BLaER1 treated with 17β-estradiol and CSF1 and Interleukin-3, amounts not matched to agents 10 nM and 100 nM (cell line): Measurements from ENCODE around the gene IFNK.

Experiments
- H3K27ac ChIP-seq, 11 experiments: shearing (Covaris generic); formaldehyde crosslinking; 2 replicates each; pipeline ENCODE4 v1.8.1; 2022
- H3K27me3 ChIP-seq, 11 experiments: shearing (Covaris generic); formaldehyde crosslinking; 2 replicates each; pipeline ENCODE4 v1.8.1; 2022
- H3K36me3 ChIP-seq, 11 experiments: shearing (Covaris generic); formaldehyde crosslinking; 2 replicates each; pipeline ENCODE4 v1.8.1; 2022
- H3K4me1 ChIP-seq, 10 experiments: shearing (Covaris generic); formaldehyde crosslinking; 2 replicates each; pipeline ENCODE4 v1.8.1; 2022
- H3K4me2 ChIP-seq, 11 experiments: shearing (Covaris generic); formaldehyde crosslinking; 2 replicates each; pipeline ENCODE4 v1.8.1; 2022
- H3K4me3 ChIP-seq, 10 experiments: shearing (Covaris generic); formaldehyde crosslinking; 2 replicates each; pipeline ENCODE4 v1.8.1; 2022
- H3K9ac ChIP-seq, 11 experiments: shearing (Covaris generic); formaldehyde crosslinking; 2 replicates each; pipeline ENCODE4 v1.8.1; 2022
- H3K9me3 ChIP-seq, 11 experiments: shearing (Covaris generic); formaldehyde crosslinking; replicated peaks in 1 of 11; 2 replicates each; pipeline ENCODE4 v1.8.1; 2022
- H4K20me1 ChIP-seq, 11 experiments: shearing (Covaris generic); formaldehyde crosslinking; 2 replicates each; pipeline ENCODE4 v1.8.1; 2022
- Cebpa-rat ChIP-seq, 11 experiments: shearing (Covaris generic); IDR thresholded peaks; 2 replicates each; pipeline ENCODE4 v1.8.1; 2022

IFNK gene

DNA sequence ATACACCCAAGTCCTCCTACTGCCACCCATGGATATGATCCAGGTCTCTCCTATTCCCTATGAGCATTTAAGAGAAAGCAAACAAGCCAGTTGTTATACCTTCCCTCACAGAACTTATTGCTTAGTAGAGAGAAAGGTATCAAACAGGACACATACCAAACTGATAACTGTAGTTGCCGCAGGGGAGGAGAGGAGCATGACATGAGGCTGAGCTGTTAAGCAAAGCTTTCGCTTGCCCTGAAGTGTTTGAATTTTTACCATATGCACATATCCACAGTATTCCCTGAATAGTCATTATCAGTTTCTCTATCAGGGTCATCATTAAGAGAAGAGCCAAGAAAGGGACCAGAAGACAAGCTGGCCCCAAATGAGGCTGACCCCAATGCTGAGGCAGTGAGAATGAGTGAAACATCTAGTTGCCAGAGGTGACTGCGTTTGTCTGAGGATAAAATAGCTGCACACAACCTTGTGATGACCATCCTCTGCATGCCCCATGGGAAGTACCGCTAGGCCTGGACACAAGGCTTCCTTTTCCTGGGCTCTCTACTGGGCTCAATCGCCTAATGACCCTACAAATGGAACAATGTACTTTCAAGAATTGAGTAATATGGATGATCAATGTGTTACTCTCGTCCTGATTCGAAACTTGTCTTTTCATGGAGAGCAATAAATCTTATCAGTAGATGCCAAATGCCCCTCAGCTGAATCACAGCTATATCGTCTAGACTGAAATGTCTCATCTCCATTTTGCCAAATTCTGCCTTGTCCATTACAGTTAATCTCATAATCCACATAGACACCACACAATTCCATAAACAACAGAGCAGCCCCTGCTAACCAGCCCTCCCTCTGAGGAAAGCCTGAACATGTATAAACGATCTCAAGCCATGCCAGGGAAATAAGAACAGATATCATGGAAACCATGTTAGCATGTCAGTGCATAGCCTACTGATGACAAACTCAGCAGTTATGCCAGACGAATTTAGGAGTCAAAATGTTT lies 4.3 kb upstream of the IFNK start:
- H3K27ac ChIP-seq, result no peak overlapping the region
- H3K36me3 ChIP-seq, result peaks cover 0 to 65% (median 0%) of the 10 kb centered on the region in 11 experiments; a peak in 3 of 22 replicates

DNA sequence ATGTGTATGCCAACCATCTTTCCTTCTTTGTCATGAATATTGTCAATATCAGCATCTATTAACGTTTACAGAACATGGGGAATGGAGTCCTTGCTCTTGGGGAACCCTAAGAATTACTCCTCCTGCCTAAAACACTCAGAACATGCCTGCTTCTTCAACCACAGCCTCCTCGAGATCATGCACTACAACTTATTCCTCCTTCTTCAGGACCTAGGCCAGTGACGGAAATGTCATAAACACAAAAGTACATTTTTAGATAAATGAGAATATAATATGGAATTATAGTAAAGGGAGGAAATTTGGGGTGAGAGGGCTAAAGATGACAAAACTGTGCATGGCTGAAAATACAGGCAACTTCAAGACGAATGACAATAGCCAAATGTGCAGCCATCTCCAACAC lies 3.1 kb upstream of the IFNK start:
- H3K27ac ChIP-seq, result no peak overlapping the region
- H3K36me3 ChIP-seq, result peaks cover 0 to 65% (median 0%) of the 10 kb centered on the region in 11 experiments; a peak in 3 of 22 replicates
- H3K4me1 ChIP-seq, result peaks cover 0 to 16% (median 3%) of the 10 kb centered on the region in 10 experiments; a peak in 7 of 20 replicates
- no peak overlapping the region for H3K4me3 ChIP-seq
- no peaks in the 10 kb centered on the region for H3K27me3 ChIP-seq
- H4K20me1 ChIP-seq, result peaks cover 0 to 98% (median 0%) of the 10 kb centered on the region in 11 experiments; a peak in 2 of 22 replicates
- TF ChIP-seq Cebpa-rat (IDR thresholded peaks at IDR 0.05), result no peak
- H3K9ac ChIP-seq, result no peak overlapping the region
- no peaks in the 10 kb centered on the region for H3K9me3 ChIP-seq
- no peak overlapping the region for H3K4me2 ChIP-seq

More for the DNA sequence above, 4.3 kb upstream of the IFNK start:
- no peak for TF ChIP-seq Cebpa-rat (IDR thresholded peaks at IDR 0.05)
- Histone ChIP-seq H3K9me3 (no peaks in the 10 kb centered on the region), H3K27me3 (no peaks in the 10 kb centered on the region), H3K4me3 (no peak overlapping the region), H4K20me1 (peaks cover 0 to 98% (median 0%) of the 10 kb centered on the region in 11 experiments; a peak in 3 of 22 replicates), H3K4me1 (peaks cover 0 to 4% (median 0%) of the 10 kb centered on the region in 10 experiments; a peak in 5 of 20 replicates), H3K9ac (no peak overlapping the region), H3K4me2 (no peak overlapping the region)

DNA sequence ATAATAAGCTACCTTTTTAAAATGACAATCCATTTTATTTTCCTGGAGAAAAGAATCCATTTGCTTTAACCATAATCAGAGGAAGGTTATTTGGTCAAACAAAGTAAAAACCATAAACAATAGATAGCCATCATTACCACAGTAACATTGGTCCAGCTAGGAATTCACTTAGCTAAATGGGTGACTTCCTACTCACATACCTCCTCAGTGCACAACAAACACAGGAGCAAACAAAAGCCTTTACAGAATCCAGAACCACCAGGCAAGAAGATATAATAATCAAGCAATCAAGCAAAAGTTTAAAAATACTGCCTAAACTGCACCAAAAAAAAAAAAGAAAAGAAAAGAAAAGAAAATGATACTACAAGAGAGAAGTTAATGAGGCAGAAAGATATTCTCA lies 949 bp upstream of the IFNK start:
- H3K27ac ChIP-seq, result no peak overlapping the region
- no peak for TF ChIP-seq Cebpa-rat (IDR thresholded peaks at IDR 0.05)
- H3K4me2 ChIP-seq, result no peak overlapping the region
- no peak overlapping the region for H3K9ac ChIP-seq
- H3K9me3 ChIP-seq, result no peaks in the 10 kb centered on the region
- peaks cover 6 to 16% (median 10%) of the 10 kb centered on the region in 11 experiments; a peak in 18 of 22 replicates for H3K27me3 ChIP-seq
- no peak overlapping the region for H3K4me3 ChIP-seq
- peaks cover 0 to 84% (median 0%) of the 10 kb centered on the region in 11 experiments; a peak in 2 of 22 replicates for H4K20me1 ChIP-seq
- H3K36me3 ChIP-seq, result peaks cover 0 to 48% (median 0%) of the 10 kb centered on the region in 11 experiments; a peak in 2 of 22 replicates
- peaks cover 6 to 37% (median 11%) of the 10 kb centered on the region in 10 experiments; a peak in 19 of 20 replicates for H3K4me1 ChIP-seq

DNA sequence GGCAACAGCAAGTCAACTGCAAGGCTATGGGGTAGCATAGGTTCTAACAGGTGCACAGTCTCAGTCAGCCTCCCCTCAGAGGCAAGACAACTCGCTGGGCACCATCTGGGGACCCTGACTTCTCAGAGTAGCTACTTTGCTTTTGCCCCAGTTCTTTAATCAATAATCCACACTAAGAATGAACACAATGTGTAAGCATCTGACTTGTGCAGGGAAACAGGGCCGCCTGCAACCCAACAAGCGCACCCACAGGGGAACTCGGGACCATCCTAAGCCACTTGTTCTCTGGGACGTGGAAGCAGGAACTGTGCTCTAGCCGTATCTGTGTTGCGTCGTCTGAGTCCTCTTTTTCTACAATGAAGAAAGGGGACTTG lies 3.6 kb downstream of the IFNK start:
- Histone ChIP-seq H3K27me3 (peaks cover 6 to 16% (median 11%) of the 10 kb centered on the region in 11 experiments; a peak in 18 of 22 replicates), H3K9ac (peak overlapping the region in 9 of 11 experiments; percentile 74 to 93 (median 80); a peak in 12 of 22 replicates), H3K9me3 (no peaks in the 10 kb centered on the region)

DNA sequence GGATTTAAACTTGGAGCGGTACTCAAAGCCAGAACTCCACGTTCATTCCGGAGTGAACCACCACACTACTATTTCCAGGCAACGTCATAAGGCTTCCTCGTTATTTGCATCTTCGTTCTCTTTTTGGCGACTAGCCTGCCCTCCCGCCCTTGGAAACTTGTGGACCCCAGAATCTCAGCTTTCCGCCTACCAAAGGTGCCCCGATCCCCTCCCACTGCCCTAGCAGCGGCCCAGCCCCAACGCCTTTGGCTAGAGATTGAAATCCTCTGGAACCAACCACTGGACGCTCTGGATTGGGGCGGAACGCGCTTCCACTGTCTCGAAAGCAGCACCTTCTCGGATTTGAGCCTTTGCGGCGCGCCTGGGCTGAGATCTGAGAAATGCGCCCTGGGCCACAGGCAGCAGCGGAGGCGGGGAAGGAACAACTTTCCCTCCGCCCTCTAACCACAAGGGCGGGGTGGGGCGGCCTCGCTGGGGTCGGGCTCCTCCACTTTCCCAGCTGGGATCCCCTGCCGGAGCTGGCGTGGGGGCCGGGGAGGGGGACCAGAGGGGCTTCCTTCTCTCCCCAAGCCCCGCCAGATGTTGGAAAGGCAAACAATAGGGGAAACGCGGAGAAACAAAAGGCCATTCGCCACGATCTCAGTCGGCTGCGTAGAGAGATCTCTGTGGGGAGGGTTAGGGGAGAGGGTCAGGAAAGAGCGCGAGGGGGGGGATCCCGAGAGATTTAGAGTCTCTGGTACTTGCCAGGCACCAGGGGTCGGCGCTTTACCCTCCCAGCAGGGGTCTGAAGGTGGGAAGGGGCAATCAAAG lies 4.2 kb downstream of the IFNK start:
- Histone ChIP-seq H3K9me3 (no peaks in the 10 kb centered on the region), H3K4me3 (peak overlapping the region; percentile 74 to 85 (median 78)), H3K9ac (peak overlapping the region; percentile 67 to 93 (median 79)), H3K36me3 (peaks cover 0 to 19% (median 0%) of the 10 kb centered on the region in 11 experiments; a peak in 2 of 22 replicates), H3K4me1 (peaks cover 6 to 67% (median 14%) of the 10 kb centered on the region in 10 experiments; a peak in 19 of 20 replicates), H3K4me2 (peak overlapping the region; percentile 76 to 99 (median 95)), H4K20me1 (peaks cover 0 to 34% (median 0%) of the 10 kb centered on the region in 11 experiments; a peak in 2 of 22 replicates), H3K27me3 (peaks cover 6 to 16% (median 11%) of the 10 kb centered on the region in 11 experiments; a peak in 18 of 22 replicates), H3K27ac (peak overlapping the region; percentile 51 to 93 (median 66))
- TF ChIP-seq Cebpa-rat (IDR thresholded peaks at IDR 0.05), result no peak

More for the DNA sequence above, 3.6 kb downstream of the IFNK start:
- peaks cover 6 to 62% (median 14%) of the 10 kb centered on the region in 10 experiments; a peak in 19 of 20 replicates for H3K4me1 ChIP-seq
- H3K27ac ChIP-seq, result peak overlapping the region in 3 of 11 experiments; percentile 70 to 93 (median 90); a peak in 5 of 22 replicates
- H4K20me1 ChIP-seq, result peaks cover 0 to 40% (median 0%) of the 10 kb centered on the region in 11 experiments; a peak in 2 of 22 replicates
- peaks cover 0 to 19% (median 0%) of the 10 kb centered on the region in 11 experiments; a peak in 2 of 22 replicates for H3K36me3 ChIP-seq
- H3K4me3 ChIP-seq, result peak overlapping the region; percentile 74 to 85 (median 78)
- no peak for TF ChIP-seq Cebpa-rat (IDR thresholded peaks at IDR 0.05)
- H3K4me2 ChIP-seq, result peak overlapping the region; percentile 76 to 99 (median 95)

DNA sequence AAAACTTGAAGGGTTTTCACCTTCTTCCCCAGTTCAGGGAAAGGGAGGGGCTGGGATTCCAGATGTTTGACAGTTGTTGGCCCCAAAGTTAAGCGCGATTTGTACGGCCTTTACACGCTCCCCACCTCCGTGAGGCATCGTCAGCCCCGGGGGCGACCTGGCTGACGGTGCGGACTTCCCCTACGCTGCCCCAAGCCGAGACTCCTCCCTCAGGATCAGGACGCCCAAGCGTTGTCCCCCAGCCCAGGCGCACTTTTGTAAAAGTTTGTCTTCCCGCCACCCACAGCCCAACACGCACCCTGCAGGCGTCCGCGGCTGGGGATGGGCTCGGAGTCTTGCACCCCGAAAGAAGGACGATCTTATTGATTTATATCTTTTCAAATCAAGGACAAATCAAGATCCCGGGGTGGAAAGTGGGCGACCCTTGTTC lies 4.8 kb downstream of the IFNK start:
- TF ChIP-seq Cebpa-rat (IDR thresholded peaks at IDR 0.05), result no peak
- Histone ChIP-seq H3K27me3 (peaks cover 6 to 16% (median 11%) of the 10 kb centered on the region in 11 experiments; a peak in 18 of 22 replicates), H3K27ac (peak overlapping the region; percentile 51 to 93 (median 66)), H3K36me3 (peaks cover 0 to 16% (median 0%) of the 10 kb centered on the region in 11 experiments; a peak in 2 of 22 replicates), H4K20me1 (peaks cover 0 to 28% (median 0%) of the 10 kb centered on the region in 11 experiments; a peak in 2 of 22 replicates), H3K4me1 (peaks cover 8 to 73% (median 16%) of the 10 kb centered on the region in 10 experiments), H3K9ac (peak overlapping the region; percentile 67 to 93 (median 79)), H3K4me2 (peak overlapping the region; percentile 76 to 99 (median 95)), H3K9me3 (no peaks in the 10 kb centered on the region), H3K4me3 (peak overlapping the region; percentile 74 to 85 (median 78))

DNA sequence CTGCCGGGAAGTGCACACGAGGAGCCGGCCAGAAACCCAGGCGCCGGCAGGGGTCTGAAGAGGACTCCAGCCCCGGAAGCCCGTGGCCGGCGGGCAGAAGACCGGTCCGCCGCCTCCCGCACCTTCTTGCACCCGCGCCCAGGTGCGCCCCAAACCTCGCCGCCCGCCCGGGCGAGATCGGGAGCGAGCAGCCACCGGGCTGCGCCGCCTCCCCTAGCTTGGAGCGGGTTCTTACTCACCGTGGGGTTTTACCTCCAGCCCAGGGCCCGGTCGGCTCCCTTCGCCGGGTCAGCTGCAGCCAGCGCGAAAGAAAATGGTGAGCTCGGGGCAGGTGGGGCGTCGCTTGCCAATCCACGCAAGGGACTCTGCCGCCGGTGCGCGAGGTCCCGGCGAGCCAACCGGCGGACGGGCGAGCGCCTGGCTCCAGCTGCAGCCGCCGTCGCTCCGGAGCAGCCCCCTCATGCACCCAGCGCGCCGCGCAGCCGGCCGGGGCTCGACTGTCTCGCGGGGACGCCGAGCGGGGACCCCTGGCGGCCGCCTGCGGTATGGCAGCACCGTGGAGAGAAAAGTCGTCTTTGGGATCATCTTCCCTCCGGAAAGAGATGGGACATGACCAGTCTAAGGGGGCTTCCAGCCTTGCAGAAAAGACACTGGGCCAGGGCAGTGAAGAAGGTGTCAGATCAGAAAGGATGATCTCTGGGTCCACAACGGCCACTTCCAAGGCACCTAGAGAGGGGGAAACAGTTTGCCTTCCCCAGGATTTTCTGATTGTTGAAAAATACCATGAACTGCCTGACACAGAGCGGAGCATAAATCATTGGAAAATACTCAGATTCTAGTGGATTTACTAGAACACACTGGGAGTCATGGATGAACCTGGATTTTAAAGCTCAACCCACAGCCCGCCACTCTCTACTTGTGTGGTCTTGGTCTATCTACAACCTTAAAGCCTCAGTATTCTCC lies 5.5 kb downstream of the IFNK start, which contains the start of gene MOB3B:
TSS of gene MOB3B (minus strand) at position 499 of the 963 bp plus-strand sequence. CDS start 74,264 bp downstream, outside the sequence.
- no peaks in the 10 kb centered on the region for H3K9me3 ChIP-seq
- H3K36me3 ChIP-seq, result peaks cover 0 to 9% (median 0%) of the 10 kb centered on the region in 11 experiments; a peak in 2 of 22 replicates
- peaks cover 0 to 21% (median 0%) of the 10 kb centered on the region in 11 experiments; a peak in 2 of 22 replicates for H4K20me1 ChIP-seq
- TF ChIP-seq Cebpa-rat (IDR thresholded peaks at IDR 0.05), result no peak
- H3K4me3 ChIP-seq, result peak within 1 kb of the TSS; percentile 74 to 85 (median 78)
- peak within 1 kb of the TSS; percentile 67 to 93 (median 79) for H3K9ac ChIP-seq
- H3K27me3 ChIP-seq, result peaks cover 6 to 16% (median 11%) of the 10 kb centered on the region in 11 experiments; a peak in 18 of 22 replicates
- peak within 1 kb of the TSS; percentile 76 to 99 (median 95) for H3K4me2 ChIP-seq
- H3K27ac ChIP-seq, result peak within 1 kb of the TSS; percentile 51 to 93 (median 66)
- H3K4me1 ChIP-seq, result peaks cover 14 to 78% (median 22%) of the 10 kb centered on the region in 10 experiments
